Measurements from ENCODE around the gene SUGCT.
"Not testable (repeated sequence)": the region's sequence is repeated elsewhere in the genome, so short reads cannot be mapped to it uniquely, and the experiment has no call there.

The SUGCT gene

GRCh38 chr7:40244226-40244625 is 109.4 kb downstream of the SUGCT start:
- DNase-seq (ENCODE audit: low read depth in 2 of 2, low spot score in 1 of 2), result no peak

GRCh38 chr7:40248681-40249080 is 113.9 kb downstream of the SUGCT start:
- DNase-seq (ENCODE audit: low read depth in 2 of 2, low spot score in 1 of 2), result no peak

- DNase-seq (ENCODE audit: low read depth in 2 of 2, low spot score in 1 of 2), result not testable (repeated sequence)
These were observed 118.6 kb downstream of the SUGCT start for GRCh38 chr7:40253444-40253843.

GRCh38 chr7:40263752-40264390 is 129.1 kb downstream of the SUGCT start:
- no peak for DNase-seq (ENCODE audit: low read depth in 2 of 2, low spot score in 1 of 2)

- DNase-seq (ENCODE audit: low read depth in 2 of 2, low spot score in 1 of 2), result no peak
These were observed 132.8 kb downstream of the SUGCT start for GRCh38 chr7:40267583-40267982.

GRCh38 chr7:40268810-40269209 is 134.0 kb downstream of the SUGCT start:
- not testable (repeated sequence) for DNase-seq (ENCODE audit: low read depth in 2 of 2, low spot score in 1 of 2)

- DNase-seq (ENCODE audit: low read depth in 2 of 2, low spot score in 1 of 2), result no peak
These were observed 141.3 kb downstream of the SUGCT start for GRCh38 chr7:40276061-40276460.

- DNase-seq (ENCODE audit: low read depth in 2 of 2, low spot score in 1 of 2), result no peak
These were observed 145.2 kb downstream of the SUGCT start for GRCh38 chr7:40279991-40280390.

- no peak for DNase-seq (ENCODE audit: low read depth in 2 of 2, low spot score in 1 of 2)
These were observed 148.1 kb downstream of the SUGCT start for GRCh38 chr7:40282858-40283257.

- DNase-seq (ENCODE audit: low read depth in 2 of 2, low spot score in 1 of 2), result no peak
These were observed 148.6 kb downstream of the SUGCT start for GRCh38 chr7:40283391-40283790.

- DNase-seq (ENCODE audit: low read depth in 2 of 2, low spot score in 1 of 2), result no peak
These were observed 154.0 kb downstream of the SUGCT start for GRCh38 chr7:40288827-40289226.

GRCh38 chr7:40297741-40298311 is 163.0 kb downstream of the SUGCT start:
- no peak for DNase-seq (ENCODE audit: low read depth in 2 of 2, low spot score in 1 of 2)

GRCh38 chr7:40298421-40298820 is 163.6 kb downstream of the SUGCT start:
- no peak for DNase-seq (ENCODE audit: low read depth in 2 of 2, low spot score in 1 of 2)

- DNase-seq (ENCODE audit: low read depth in 2 of 2, low spot score in 1 of 2), result no peak
These were observed 164.3 kb downstream of the SUGCT start for GRCh38 chr7:40299097-40299496.

- DNase-seq (ENCODE audit: low read depth in 2 of 2, low spot score in 1 of 2), result no peak
These were observed 165.4 kb downstream of the SUGCT start for GRCh38 chr7:40300146-40300670.

- DNase-seq (ENCODE audit: low read depth in 2 of 2, low spot score in 1 of 2), result no peak
These were observed 166.8 kb downstream of the SUGCT start for GRCh38 chr7:40301486-40302068.

- no peak for DNase-seq (ENCODE audit: low read depth in 2 of 2, low spot score in 1 of 2)
These were observed 169.2 kb downstream of the SUGCT start for GRCh38 chr7:40303996-40304395.

GRCh38 chr7:40305229-40305628 is 170.4 kb downstream of the SUGCT start:
- no peak for DNase-seq (ENCODE audit: low read depth in 2 of 2, low spot score in 1 of 2)

- no peak for DNase-seq (ENCODE audit: low read depth in 2 of 2, low spot score in 1 of 2)
These were observed 171.2 kb downstream of the SUGCT start for GRCh38 chr7:40306025-40306424.

- no peak for DNase-seq (ENCODE audit: low read depth in 2 of 2, low spot score in 1 of 2)
These were observed 171.8 kb downstream of the SUGCT start for GRCh38 chr7:40306596-40306995.

- DNase-seq (ENCODE audit: low read depth in 2 of 2, low spot score in 1 of 2), result no peak
These were observed 175.5 kb downstream of the SUGCT start for GRCh38 chr7:40310258-40310657.

- DNase-seq (ENCODE audit: low read depth in 2 of 2, low spot score in 1 of 2), result no peak
These were observed 176.5 kb downstream of the SUGCT start for GRCh38 chr7:40311307-40311706.

GRCh38 chr7:40315277-40315676 is 180.5 kb downstream of the SUGCT start:
- DNase-seq (ENCODE audit: low read depth in 2 of 2, low spot score in 1 of 2), result no peak

All from stimulated activated CD8-positive, alpha-beta memory T cell treated with anti-CD3 and anti-CD28 coated beads, Interleukin-4, amount 100 ng/mL, for 4 hours (primary cell).